Transverse colon (tissue), 4 donors: ENCODE measurements around the gene LRRIQ4.

ENCODE experiments used
- POLR2AphosphoS5 ChIP-seq, 3 donors: sonication (generic); formaldehyde crosslinking; IDR thresholded peaks; one replicate each; pipeline ENCODE4 v1.6.1; 2016; ENCODE audit warnings: antibody characterized with exemption in 3 of 3
- TF ChIP-seq, protein P1 (sequence below), 5 experiments: fragments of 200-600 bp in 3 of 5; fragments of 450-650 bp in 2 of 5; sonication (generic) in 3 of 5; IDR thresholded peaks; 1 replicate in 2 of 5; 2 replicates in 3 of 5; pipeline ENCODE4 v1.5.1; 2016 to 2017; ENCODE audit warnings: antibody characterized with exemption in 5 of 5, inconsistent platforms in 3 of 5, mild to moderate bottlenecking in 2 of 5, moderate library complexity in 1 of 5

DNA sequence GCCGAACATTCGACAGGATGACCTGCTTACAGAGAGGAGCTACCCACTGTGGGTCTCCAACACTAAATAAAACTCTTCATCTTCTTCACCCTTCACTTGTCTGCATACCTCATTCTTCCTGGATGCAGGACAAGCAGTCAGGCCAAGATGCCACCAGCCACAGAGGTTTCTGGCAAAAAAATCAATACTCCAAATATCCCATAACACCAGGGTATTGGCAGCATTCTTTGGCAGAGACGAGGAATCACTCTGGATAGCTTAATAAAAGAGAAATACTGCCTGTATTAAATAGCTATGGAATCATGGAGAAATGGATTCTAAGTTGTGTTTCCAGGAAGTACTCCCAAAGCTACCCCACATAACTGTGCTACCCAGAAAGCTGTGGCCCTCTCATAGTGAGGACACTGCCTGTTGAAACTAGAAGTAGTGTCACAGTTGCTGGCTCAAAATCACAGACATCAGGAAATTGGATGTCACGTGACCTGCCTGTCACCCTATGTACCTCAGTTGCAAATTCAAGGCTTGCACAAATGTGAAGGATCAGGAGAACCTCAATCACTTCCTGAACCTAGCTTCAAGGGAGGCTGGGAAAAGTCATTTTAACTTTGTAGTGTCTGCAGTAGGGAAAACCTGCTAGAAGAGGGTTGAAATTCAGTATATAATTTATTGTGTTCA, 68.0 kb downstream of the LRRIQ4 start:
- TF ChIP-seq, protein P1, sequence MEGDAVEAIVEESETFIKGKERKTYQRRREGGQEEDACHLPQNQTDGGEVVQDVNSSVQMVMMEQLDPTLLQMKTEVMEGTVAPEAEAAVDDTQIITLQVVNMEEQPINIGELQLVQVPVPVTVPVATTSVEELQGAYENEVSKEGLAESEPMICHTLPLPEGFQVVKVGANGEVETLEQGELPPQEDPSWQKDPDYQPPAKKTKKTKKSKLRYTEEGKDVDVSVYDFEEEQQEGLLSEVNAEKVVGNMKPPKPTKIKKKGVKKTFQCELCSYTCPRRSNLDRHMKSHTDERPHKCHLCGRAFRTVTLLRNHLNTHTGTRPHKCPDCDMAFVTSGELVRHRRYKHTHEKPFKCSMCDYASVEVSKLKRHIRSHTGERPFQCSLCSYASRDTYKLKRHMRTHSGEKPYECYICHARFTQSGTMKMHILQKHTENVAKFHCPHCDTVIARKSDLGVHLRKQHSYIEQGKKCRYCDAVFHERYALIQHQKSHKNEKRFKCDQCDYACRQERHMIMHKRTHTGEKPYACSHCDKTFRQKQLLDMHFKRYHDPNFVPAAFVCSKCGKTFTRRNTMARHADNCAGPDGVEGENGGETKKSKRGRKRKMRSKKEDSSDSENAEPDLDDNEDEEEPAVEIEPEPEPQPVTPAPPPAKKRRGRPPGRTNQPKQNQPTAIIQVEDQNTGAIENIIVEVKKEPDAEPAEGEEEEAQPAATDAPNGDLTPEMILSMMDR (IDR thresholded peaks at IDR 0.05) = no peak
- no peak for TF ChIP-seq POLR2AphosphoS5 (IDR thresholded peaks at IDR 0.05)
